K562 (cell line): ENCODE results near the gene BCAR1. TPM values are rescaled to one million over a fixed set of nuclear protein-coding genes. Genes with fewer than 3 reads are reported as not detected.

Experiments
- KDM5B ChIP-seq: fragments of 200-600 bp; sonication (generic); IDR thresholded peaks from 2 replicates; pipeline ENCODE4 v1.6.1; 2012; ENCODE audit warnings: low read depth, mild to moderate bottlenecking, moderate library complexity, low read length, control low read depth, inconsistent platforms; ENCODE audit not compliant: insufficient replicate concordance
- MEIS2 ChIP-seq: fragments of 450-650 bp; IDR thresholded peaks from 2 replicates; pipeline ENCODE4 v1.6.1; 2014; ENCODE audit warnings: mild to moderate bottlenecking; ENCODE audit not compliant: partially characterized antibody
- MYNN ChIP-seq, 2 experiments: sonication (generic); formaldehyde crosslinking in 1 of 2; IDR thresholded peaks; 2 replicates each; pipeline versions ENCODE4 v1.5.0 to v1.6.1; 2016 to 2020; ENCODE audit warnings: antibody characterized with exemption in 1 of 2, missing genetic modification reagents in 1 of 2
- POLR2G ChIP-seq: fragments of 200-400 bp; formaldehyde crosslinking; IDR thresholded peaks from 2 replicates; pipeline ENCODE4 v1.6.1; 2017; ENCODE audit warnings: low read depth, mild to moderate bottlenecking, antibody characterized with exemption, low read length, moderate library complexity
- RBFOX2 ChIP-seq: fragments of 200-400 bp; formaldehyde crosslinking; IDR thresholded peaks from 2 replicates; pipeline ENCODE4 v1.6.1; 2017; ENCODE audit warnings: low read depth, mild to moderate bottlenecking, low read length, moderate library complexity
- TBL1XR1 ChIP-seq, 2 experiments: IDR thresholded peaks; 2 replicates each; pipeline ENCODE4 v1.6.1; 2012; ENCODE audit warnings: improper control_type of control experiment in 2 of 2, low read length in 2 of 2, mild to moderate bottlenecking in 1 of 2
- TRIM25 ChIP-seq: fragments of 450-650 bp; IDR thresholded peaks from 2 replicates; pipeline ENCODE4 v1.7.0; 2016; ENCODE audit warnings: borderline replicate concordance
- VEZF1 ChIP-seq: fragments of 200-800 bp; sonication (Bioruptor generic); IDR thresholded peaks from 2 replicates; pipeline ENCODE4 v1.6.1; 2017; ENCODE audit warnings: missing genetic modification characterization, missing compliant biosample characterization
- ZFX ChIP-seq: sonication (generic); formaldehyde crosslinking; IDR thresholded peaks from 2 replicates; pipeline ENCODE4 v1.8.0; 2022; ENCODE audit warnings: mild to moderate bottlenecking, missing genetic modification reagents, moderate library complexity
- ZNF518B ChIP-seq: fragments of 250-450 bp; sonication (Bioruptor Pico); IDR thresholded peaks from 2 replicates; pipeline ENCODE4 v1.5.0; 2021; ENCODE audit warnings: mild to moderate bottlenecking, moderate library complexity
- polyA plus RNA-seq, 8 experiments: library from polyadenylated mRNA; depleted of rRNA in 4 of 8; stranded (reverse) in 5 of 8; unstranded in 3 of 8; fragments of >200 nt; fragmentation: Nextera tagmentation in 2 of 8; fragmentation: Illumina TruSeq in 1 of 8; extraction: Ambion mirVana in 2 of 8; extraction: Trizol in 1 of 8; gene quantifications; 2 replicates each; pipeline versions ENCODE4 v1.2.1 to v1.2.3, GENCODE V29; 2011 to 2014; ENCODE audit warnings: inconsistent platforms in 1 of 8, missing spikeins in 1 of 8
- total RNA-seq, 7 experiments: library from RNA; depleted of rRNA in 6 of 7; stranded (reverse); fragments of >200 nt in 6 of 7; fragmentation: Illumina TruSeq in 2 of 7; extraction: Trizol in 2 of 7; gene quantifications; 2 replicates each; pipeline versions ENCODE4 v1.2.1 to v1.2.3, GENCODE V29; 2011 to 2021; ENCODE audit warnings: low replicate concordance in 1 of 7

The BCAR1 gene
- total and polyA plus RNA-seq, 9 of the 15 experiments (the other 6 are each of a cell fraction or from before 2014, with no cell fraction given) = 0.10 to 26.3 (median 3.6) TPM

GRCh38 chr16:75265911-75266701 is 14.7 kb upstream of the BCAR1 start (continued):
- TF ChIP-seq ZNF518B (CRISPR knock-in tag) (no peak), ZFX (CRISPR knock-in tag) (peak; percentile 98), MYNN (IDR thresholded peaks at IDR 0.05) (no peak), MYNN (CRISPR knock-in tag; IDR thresholded peaks at IDR 0.05) (no peak), TBL1XR1 (IDR thresholded peaks at IDR 0.05; ENCODE audit: low read length in 2 of 2) (no peak), RBFOX2 (peak; percentile 72), TRIM25 (peak; percentile 96; the same call in 1 of the 2 replicates), MEIS2 (peak; percentile 76), POLR2G (peak; percentile 80), VEZF1 (CRISPR knock-in tag) (peak; percentile 96), KDM5B (peak; percentile 17)
